Islet precursor cell (in vitro differentiated cells): Measurements from ENCODE around the gene UBE2H.

Experiments
- DNase-seq: peaks from one replicate; pipeline ENCODE4 v3.0.0-alpha.2; 2018

UBE2H gene

DNA sequence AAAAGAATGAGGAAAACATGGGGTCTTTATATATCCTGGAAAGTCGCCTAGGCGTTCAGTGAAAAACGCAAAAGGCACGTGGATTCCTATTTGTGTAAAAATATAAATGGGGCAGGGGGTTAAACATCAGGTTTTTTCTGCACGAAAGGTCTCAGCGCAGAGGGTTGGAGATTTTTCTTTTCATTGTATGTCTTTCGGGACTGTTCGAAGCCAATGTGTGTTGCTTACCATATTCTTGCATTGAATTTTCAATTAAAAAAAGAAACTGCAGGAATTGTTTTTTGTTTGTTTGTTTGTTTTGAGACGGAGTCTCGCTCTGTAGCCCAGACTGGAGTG lies 169.2 kb downstream of the UBE2H start:
- no peak for DNase-seq

- no peak for DNase-seq
These were observed 169.8 kb downstream of the UBE2H start for GRCh38 chr7:129782818-129783583.

DNA sequence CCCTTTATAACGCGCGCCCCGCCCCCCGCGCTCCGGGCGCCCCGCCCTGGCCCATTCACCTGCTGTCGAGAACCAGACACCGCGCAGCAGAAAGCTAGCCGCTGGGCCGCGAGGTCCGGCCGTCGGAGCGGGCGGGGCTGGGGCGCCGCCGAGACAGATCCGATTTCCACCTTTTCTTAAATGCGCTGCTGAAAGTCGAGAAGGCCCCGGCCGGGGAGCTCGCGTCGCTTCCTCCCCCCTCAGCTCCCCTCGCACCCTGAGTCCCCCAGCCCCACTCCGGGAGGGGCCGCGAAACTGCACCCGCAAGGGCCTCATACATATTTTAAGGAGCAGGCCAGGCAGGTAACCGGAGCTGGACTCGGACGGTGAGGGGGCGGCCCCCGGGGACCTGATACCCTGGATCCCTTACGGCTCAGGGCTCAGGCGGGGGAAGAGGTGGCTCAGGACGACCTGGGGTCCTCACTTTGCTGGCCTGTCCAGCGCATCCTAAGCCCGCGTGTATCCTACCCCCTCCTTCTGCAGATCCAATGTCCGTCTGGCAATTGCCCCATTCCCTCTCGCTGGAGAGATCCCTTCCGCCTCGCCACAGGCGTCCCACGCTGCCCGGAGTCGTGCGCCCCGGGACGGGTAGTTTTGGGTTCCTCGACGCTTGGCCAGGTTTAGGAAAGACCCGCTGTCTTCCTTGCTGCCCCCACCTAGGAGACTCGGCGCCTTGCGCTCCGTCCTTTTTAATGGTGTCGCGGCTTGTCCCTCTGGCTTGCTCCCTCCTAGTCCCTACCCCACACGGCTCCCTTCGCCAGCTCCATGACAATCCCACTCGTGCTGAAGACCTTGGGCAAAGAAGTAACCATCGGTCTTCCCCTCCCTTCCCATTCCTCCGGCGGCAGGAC lies 170.6 kb downstream of the UBE2H start:
- no peak for DNase-seq

DNA sequence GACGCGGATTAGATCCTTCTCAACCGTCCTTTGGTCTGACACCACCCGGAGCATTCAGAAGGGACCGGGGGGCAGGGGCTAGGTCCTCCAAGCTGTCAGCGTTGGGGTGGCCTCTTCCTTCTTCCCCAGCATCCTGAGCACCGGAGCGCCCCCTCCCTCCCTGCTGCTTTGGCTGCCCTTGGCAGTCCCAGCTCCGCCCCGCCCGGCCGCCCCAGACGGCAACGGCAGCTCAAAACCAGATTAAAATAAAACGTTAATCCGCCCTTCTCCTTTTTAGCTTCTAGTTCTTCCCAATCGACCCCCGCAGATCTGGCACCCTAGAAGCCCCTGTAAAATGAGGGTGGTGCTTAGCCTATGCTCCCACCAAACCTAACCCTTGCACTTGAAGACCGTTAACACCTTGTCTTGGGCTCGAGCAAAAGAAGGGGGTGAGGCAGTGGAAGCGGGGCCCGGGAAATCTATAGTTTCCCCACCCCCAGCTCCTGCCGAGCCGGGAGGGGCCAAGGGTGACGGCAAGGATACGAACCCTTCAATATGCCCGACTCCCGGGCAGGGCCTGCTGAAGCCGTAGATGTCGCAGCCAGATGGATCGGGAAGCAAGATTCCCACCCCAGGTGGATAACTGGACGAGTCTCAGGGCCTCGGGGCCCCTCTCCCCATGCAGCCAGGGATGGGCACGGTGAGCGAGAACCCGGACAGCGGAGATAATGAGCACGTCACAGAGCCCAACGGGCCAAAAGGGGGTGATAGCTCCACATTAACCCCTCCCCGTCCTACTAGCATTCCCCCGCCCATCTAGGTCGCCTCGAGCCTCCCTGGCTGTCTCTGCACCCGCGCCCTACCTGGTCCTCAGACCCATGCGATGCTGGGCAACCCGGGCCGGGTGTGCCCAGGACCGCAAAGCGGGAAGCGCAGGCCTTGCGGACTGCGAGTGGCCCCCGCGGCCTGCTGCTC lies 171.5 kb downstream of the UBE2H start:
- DNase-seq, result no peak
